HG03045 (cell line): Measurements from ENCODE around the gene SEPTIN12.

ENCODE experiments used
- ATAC-seq: cut with Tn5 transposase; IDR thresholded peaks from one replicate; pipeline ENCODE4 v1.9.1; 2021; ENCODE audit warnings: mild to moderate bottlenecking, moderate library complexity; ENCODE audit not compliant: unreplicated experiment

Gene SEPTIN12

GRCh38 chr16:4787627-4788482, at the start of gene SEPTIN12:
Gene SEPTIN12 (minus strand): TSS chr16:4788345. CDS start chr16:4787645, 700 bp downstream.
- ATAC-seq = no peak

- ATAC-seq = no peak
These were observed 48.6 kb upstream of the SEPTIN12 start for GRCh38 chr16:4836727-4837126.

GRCh38 chr16:4833584-4833983, 45.4 kb upstream of the SEPTIN12 start:
- no peak for ATAC-seq

- ATAC-seq = no peak
These were observed 44.7 kb upstream of the SEPTIN12 start for GRCh38 chr16:4832698-4833343.

- no peak for ATAC-seq
These were observed 43.5 kb upstream of the SEPTIN12 start for GRCh38 chr16:4831616-4832015.

- ATAC-seq = no peak
These were observed 42.3 kb upstream of the SEPTIN12 start for GRCh38 chr16:4830408-4830807.

GRCh38 chr16:4828567-4829321, 40.6 kb upstream of the SEPTIN12 start:
- ATAC-seq = no peak

- no peak for ATAC-seq
These were observed 38.8 kb upstream of the SEPTIN12 start for GRCh38 chr16:4826980-4827379.

GRCh38 chr16:4826526-4826925, 38.4 kb upstream of the SEPTIN12 start:
- no peak for ATAC-seq

- no peak for ATAC-seq
These were observed 37.1 kb upstream of the SEPTIN12 start for GRCh38 chr16:4825196-4825595.

GRCh38 chr16:4820652-4821051, 32.5 kb upstream of the SEPTIN12 start:
- ATAC-seq = no peak

- ATAC-seq = no peak
These were observed 26.5 kb upstream of the SEPTIN12 start for GRCh38 chr16:4814542-4815173.

- no peak for ATAC-seq
These were observed 25.9 kb upstream of the SEPTIN12 start for GRCh38 chr16:4814046-4814445.

GRCh38 chr16:4813251-4814003, 25.3 kb upstream of the SEPTIN12 start:
- ATAC-seq = no peak

GRCh38 chr16:4811773-4812172, 23.6 kb upstream of the SEPTIN12 start:
- ATAC-seq = no peak

GRCh38 chr16:4811242-4811641, 23.1 kb upstream of the SEPTIN12 start:
- no peak for ATAC-seq

GRCh38 chr16:4806280-4806679, 18.1 kb upstream of the SEPTIN12 start:
- no peak for ATAC-seq

GRCh38 chr16:4805231-4805630, 17.1 kb upstream of the SEPTIN12 start:
- no peak for ATAC-seq

GRCh38 chr16:4803898-4804762, 16.0 kb upstream of the SEPTIN12 start:
- ATAC-seq = no peak
